DOHH2 (cell line): ENCODE measurements around the gene ADAP1.

Experiments used
- H3F3A ChIP-seq: fragments of 200-600 bp; sonication (generic), shearing (Covaris generic); 2 replicates; pipeline ENCODE4 v1.6.0; 2016; ENCODE audit warnings: antibody characterized with exemption, mild to moderate bottlenecking; ENCODE audit not compliant: control insufficient read depth, insufficient read depth
- H3K27ac ChIP-seq: fragments of 200-600 bp; sonication (generic); 2 replicates; pipeline ENCODE4 v1.5.1; 2014; ENCODE audit warnings: low read depth, mild to moderate bottlenecking, low read length, moderate library complexity
- H3K27me3 ChIP-seq: fragments of 200-600 bp; sonication (generic); 2 replicates; pipeline ENCODE4 v1.6.1; 2014; ENCODE audit warnings: mild to moderate bottlenecking, low read length, mixed read lengths; ENCODE audit not compliant: control insufficient read depth
- H3K36me3 ChIP-seq: fragments of 200-600 bp; sonication (generic); 2 replicates; pipeline ENCODE4 v1.6.1; 2014; ENCODE audit warnings: mild to moderate bottlenecking, low read length, moderate library complexity, mixed read lengths; ENCODE audit not compliant: control insufficient read depth
- H3K4me1 ChIP-seq: fragments of 200-600 bp; sonication (generic); 2 replicates; pipeline ENCODE4 v1.6.1; 2014; ENCODE audit warnings: mild to moderate bottlenecking, low read length, mixed read lengths; ENCODE audit not compliant: control insufficient read depth
- H3K4me2 ChIP-seq: fragments of 200-600 bp; sonication (generic); 2 replicates; pipeline ENCODE4 v1.6.0; 2014; ENCODE audit warnings: mild to moderate bottlenecking, low read length, moderate library complexity
- H3K4me3 ChIP-seq: fragments of 200-600 bp; sonication (generic); 2 replicates; pipeline ENCODE4 v1.5.1; 2014; ENCODE audit warnings: mild to moderate bottlenecking, low read length, mixed read lengths
- H3K79me2 ChIP-seq: fragments of 200-600 bp; sonication (generic); 2 replicates; pipeline ENCODE4 v1.6.1; 2014; ENCODE audit warnings: mild to moderate bottlenecking, low read length, mixed read lengths; ENCODE audit not compliant: control insufficient read depth
- H3K9me2 ChIP-seq: fragments of 200-600 bp; sonication (generic); replicated peaks from 2 replicates; pipeline ENCODE4 v1.6.1; 2014; ENCODE audit warnings: mild to moderate bottlenecking, low read length, mixed read lengths; ENCODE audit not compliant: control insufficient read depth
- H3K9me3 ChIP-seq: fragments of 200-600 bp; sonication (generic); 2 replicates; pipeline ENCODE4 v1.6.1; 2014; ENCODE audit warnings: antibody characterized with exemption, low read length, mixed read lengths; ENCODE audit not compliant: control insufficient read depth, insufficient read depth
- H4K20me1 ChIP-seq: fragments of 200-600 bp; sonication (generic); 2 replicates; pipeline ENCODE4 v1.6.0; 2014; ENCODE audit warnings: low read depth, mild to moderate bottlenecking, antibody characterized with exemption, low read length, moderate library complexity; ENCODE audit not compliant: control insufficient read depth, insufficient read depth
- CTCF ChIP-seq: fragments of 200-600 bp; sonication (generic); IDR thresholded peaks from one replicate; pipeline ENCODE4 v1.5.1; 2014; ENCODE audit warnings: antibody characterized with exemption, mild to moderate bottlenecking, low read depth, low read length; ENCODE audit not compliant: poor library complexity, severe bottlenecking
- EZH2phosphoT487 ChIP-seq: fragments of 200-600 bp; sonication (generic); IDR thresholded peaks from 2 replicates; pipeline ENCODE4 v1.6.1; 2017; ENCODE audit warnings: borderline replicate concordance, mild to moderate bottlenecking, antibody characterized with exemption, low read length, moderate library complexity, mixed read lengths

Gene ADAP1

GRCh38 chr7:900331-901040 is 54.0 kb downstream of the ADAP1 start:
- no peak overlapping the region for H3K4me2 ChIP-seq
- TF ChIP-seq CTCF (no peak), EZH2phosphoT487 (no peak)
- no peaks in the 10 kb centered on the region for H3K9me2 ChIP-seq
- no peak overlapping the region for H3K4me3 ChIP-seq
- peaks cover 8% of the 10 kb centered on the region for H3K4me1 ChIP-seq
- H3K27ac ChIP-seq: no peak overlapping the region
- H3K27me3 ChIP-seq: peaks cover 10% of the 10 kb centered on the region; the same call in 1 of the 2 replicates
- peaks cover 17% of the 10 kb centered on the region for H3K36me3 ChIP-seq
- no peaks in the 10 kb centered on the region for H3F3A ChIP-seq
- H3K79me2 ChIP-seq: no peaks in the 10 kb centered on the region
- no peaks in the 10 kb centered on the region for H4K20me1 ChIP-seq
- no peaks in the 10 kb centered on the region for H3K9me3 ChIP-seq

GRCh38 chr7:899806-900205 is 54.7 kb downstream of the ADAP1 start:
- Histone ChIP-seq H3K27ac (no peak overlapping the region), H3K79me2 (no peaks in the 10 kb centered on the region), H3K9me3 (no peaks in the 10 kb centered on the region), H3K9me2 (no peaks in the 10 kb centered on the region), H3K27me3 (peaks cover 7% of the 10 kb centered on the region; the same call in 1 of the 2 replicates), H3K4me3 (no peak overlapping the region), H3K4me2 (no peak overlapping the region), H3F3A (no peaks in the 10 kb centered on the region), H3K4me1 (peaks cover 8% of the 10 kb centered on the region), H3K36me3 (peaks cover 24% of the 10 kb centered on the region), H4K20me1 (no peaks in the 10 kb centered on the region)
- TF ChIP-seq EZH2phosphoT487 (no peak), CTCF (no peak)

GRCh38 chr7:898855-899681 is 55.4 kb downstream of the ADAP1 start:
- no peaks in the 10 kb centered on the region for H4K20me1 ChIP-seq
- no peak for TF ChIP-seq EZH2phosphoT487
- TF ChIP-seq CTCF: no peak

More at GRCh38 chr7:898855-899681, 55.4 kb downstream of the ADAP1 start:
- no peaks in the 10 kb centered on the region for H3K9me2 ChIP-seq
- H3K27me3 ChIP-seq: peaks cover 1% of the 10 kb centered on the region; the same call in 1 of the 2 replicates
- no peaks in the 10 kb centered on the region for H3K79me2 ChIP-seq
- peaks cover 8% of the 10 kb centered on the region for H3K4me1 ChIP-seq
- no peak overlapping the region for H3K27ac ChIP-seq
- no peak overlapping the region for H3K4me2 ChIP-seq
- no peaks in the 10 kb centered on the region for H3F3A ChIP-seq
- no peak overlapping the region for H3K4me3 ChIP-seq
- H3K36me3 ChIP-seq: peaks cover 31% of the 10 kb centered on the region
- no peaks in the 10 kb centered on the region for H3K9me3 ChIP-seq
